HUES64 (cell line): ENCODE results near the gene CAMK1D.

ENCODE experiments used
- H3K27ac ChIP-seq: 2 replicates; pipeline ENCODE4 v1.7.0; 2013; ENCODE audit warnings: low read depth, low read length, inconsistent platforms
- H3K27me3 ChIP-seq: 2 replicates; pipeline ENCODE4 v1.6.1; 2013; ENCODE audit warnings: mild to moderate bottlenecking, low read length; ENCODE audit not compliant: insufficient read depth
- H3K36me3 ChIP-seq: 2 replicates; pipeline ENCODE4 v1.6.1; 2013; ENCODE audit warnings: mild to moderate bottlenecking, low read length; ENCODE audit not compliant: insufficient read depth
- H3K4me1 ChIP-seq: 2 replicates; pipeline ENCODE4 v1.6.1; 2013; ENCODE audit warnings: mild to moderate bottlenecking, low read length, moderate library complexity; ENCODE audit not compliant: insufficient read depth
- H3K4me3 ChIP-seq: 2 replicates; pipeline ENCODE4 v1.5.1; 2013; ENCODE audit warnings: mild to moderate bottlenecking, low read length, moderate library complexity
- H3K9ac ChIP-seq: 2 replicates; pipeline ENCODE4 v1.6.1; 2013; ENCODE audit warnings: mild to moderate bottlenecking, low read depth, low read length
- H3K9me3 ChIP-seq: 2 replicates; pipeline ENCODE4 v1.6.1; 2013; ENCODE audit warnings: low read depth, low read length; ENCODE audit not compliant: insufficient read depth
- WGBS: fragments of 150-250, 120-280 bp; methylation state at CpG from one replicate; pipeline ENCODE4 v1.1.7; 2013; ENCODE audit warnings: missing lambda C conversion rate; 5-methylcytosine and 5-hydroxymethylcytosine counted together

CAMK1D gene

DNA sequence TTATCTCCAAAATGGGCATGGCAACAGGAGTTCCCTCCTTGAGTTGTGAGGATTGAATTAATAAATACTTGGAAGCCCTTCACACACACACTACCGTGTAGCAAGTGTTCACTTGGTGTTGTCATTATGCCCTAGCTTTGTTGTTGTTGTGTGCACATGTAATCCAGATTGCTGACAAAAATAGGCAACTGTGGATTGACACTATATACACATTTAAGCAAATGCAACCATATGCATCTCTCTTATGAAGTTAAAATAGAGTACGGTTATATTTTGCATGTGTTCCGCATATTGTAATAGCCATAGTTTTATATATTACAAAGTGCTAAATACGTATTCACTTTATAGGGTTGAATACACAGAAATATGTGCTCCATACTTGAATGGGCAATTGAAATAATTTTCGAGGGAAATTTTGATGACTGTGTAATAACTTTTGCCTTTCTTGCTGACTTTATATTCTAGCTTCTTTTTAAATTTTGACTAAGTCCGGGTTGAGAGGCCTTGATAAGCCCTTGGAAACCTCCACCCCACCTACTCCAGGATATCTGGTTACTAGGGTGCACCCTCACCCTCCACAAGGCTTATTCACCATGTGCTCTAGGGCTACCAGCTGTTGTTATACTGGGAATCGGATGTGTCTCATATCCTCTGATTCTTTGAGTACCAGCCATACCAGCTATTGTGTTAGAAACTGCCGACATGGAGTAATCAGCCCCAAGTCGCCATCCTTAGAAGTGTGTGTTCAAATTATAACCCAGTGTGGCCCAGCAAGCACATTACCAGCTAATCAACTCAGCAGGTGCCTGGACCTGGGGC lies 265.0 kb downstream of the CAMK1D start:
- Histone ChIP-seq H3K4me3 (no peak overlapping the region), H3K27ac (no peak overlapping the region), H3K36me3 (no peaks in the 10 kb centered on the region), H3K4me1 (no peaks in the 10 kb centered on the region), H3K27me3 (no peaks in the 10 kb centered on the region), H3K9me3 (no peaks in the 10 kb centered on the region), H3K9ac (no peak overlapping the region)
- WGBS, result 95% methylated on average over 7 of the region's 9 CpGs

DNA sequence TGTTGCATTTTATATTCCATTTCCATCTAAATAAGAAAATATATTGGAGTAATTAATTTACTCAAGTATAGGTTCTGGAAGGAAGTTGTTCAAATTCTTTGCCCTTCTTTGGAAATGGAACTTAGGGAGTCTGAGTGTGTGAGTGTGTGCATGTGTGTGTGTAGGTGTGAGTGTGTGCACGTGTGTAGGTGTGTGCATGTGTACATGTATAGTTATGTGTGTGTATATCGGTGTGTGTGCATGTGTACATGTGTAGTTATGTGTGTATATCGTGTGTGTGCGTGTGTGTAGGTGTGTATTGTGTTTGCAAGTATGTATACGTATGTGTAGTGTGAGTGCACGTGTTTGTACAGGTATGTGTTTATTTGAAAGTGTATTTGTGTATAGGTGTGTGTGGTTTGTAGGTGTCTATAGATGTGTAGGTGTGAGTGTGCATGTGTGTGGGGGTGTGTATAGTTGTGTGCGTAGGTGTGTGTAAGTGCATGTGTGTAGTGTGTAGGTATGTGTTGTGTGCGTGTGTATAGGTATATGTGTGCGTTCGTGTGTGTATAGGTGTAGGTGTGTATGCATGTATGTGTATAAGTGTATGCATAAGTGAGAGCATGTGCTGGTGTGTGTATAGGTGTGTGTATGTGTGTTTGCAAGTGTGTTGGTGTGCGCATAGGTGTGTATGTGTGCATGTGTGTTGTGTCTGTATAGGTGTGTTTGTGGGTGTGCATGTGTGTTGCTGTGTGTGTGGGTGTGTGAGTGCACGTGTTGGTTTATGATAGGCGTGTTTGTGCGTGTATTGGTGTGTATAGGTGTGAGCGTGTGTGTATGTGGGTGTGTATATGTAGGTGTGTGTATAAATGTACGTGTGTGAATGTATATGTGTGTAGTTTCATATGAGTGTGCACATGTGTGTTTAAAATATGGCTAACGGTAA lies 266.2 kb downstream of the CAMK1D start:
- WGBS, result 95% methylated on average over 17 of the region's 17 CpGs
- Histone ChIP-seq H3K36me3 (no peaks in the 10 kb centered on the region), H3K4me1 (no peaks in the 10 kb centered on the region), H3K4me3 (no peak overlapping the region), H3K27ac (no peak overlapping the region), H3K9me3 (no peaks in the 10 kb centered on the region), H3K27me3 (no peaks in the 10 kb centered on the region), H3K9ac (no peak overlapping the region)

DNA sequence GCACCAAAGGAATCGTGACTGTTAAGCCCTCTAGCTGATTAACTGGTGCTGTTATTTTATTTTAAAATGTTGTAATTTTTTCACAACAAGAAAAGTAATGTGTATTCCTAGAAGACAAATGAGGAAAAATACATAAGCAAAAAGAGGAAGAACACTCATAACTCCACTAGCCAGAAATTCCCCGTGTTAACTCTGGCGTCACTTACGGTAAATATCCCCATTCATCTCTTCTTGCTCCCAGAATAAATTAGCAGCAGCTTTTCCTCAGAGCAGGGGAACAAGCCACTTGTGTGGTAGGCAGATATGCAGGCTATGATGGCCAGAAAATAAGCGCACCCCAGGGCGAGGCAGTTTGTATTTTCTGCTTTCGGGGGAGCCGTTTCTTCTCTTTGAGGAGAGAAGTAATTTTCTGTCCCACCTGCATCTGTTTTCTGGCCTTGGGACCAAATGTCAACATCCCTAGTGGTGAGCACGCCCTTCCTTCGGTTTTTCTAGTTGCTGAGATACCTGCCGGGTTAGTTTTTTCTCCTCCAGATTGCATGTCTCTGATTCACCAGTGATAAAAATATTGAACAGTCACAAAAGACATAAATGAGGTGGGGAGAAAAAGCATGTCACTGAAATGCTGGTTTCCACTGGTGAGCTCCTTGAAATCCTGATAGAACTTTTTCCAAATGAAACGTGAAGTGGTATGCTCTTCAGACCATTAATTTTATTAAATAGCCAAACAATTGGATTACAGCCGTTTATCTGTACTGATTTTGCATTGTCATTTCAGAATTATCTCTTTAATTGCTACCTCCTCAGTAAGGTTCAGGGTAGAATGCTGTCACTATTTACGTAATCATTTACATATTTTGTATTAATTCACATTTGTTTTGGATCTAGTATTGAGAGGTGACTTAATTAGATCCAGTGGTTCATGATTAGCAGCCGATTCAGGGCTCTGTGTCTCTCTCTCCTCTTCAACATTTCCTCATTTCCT lies 268.1 kb downstream of the CAMK1D start:
- H3K27me3 ChIP-seq, result no peaks in the 10 kb centered on the region
- H3K9me3 ChIP-seq, result no peaks in the 10 kb centered on the region
- H3K27ac ChIP-seq, result no peak overlapping the region
- H3K9ac ChIP-seq, result no peak overlapping the region
- no peaks in the 10 kb centered on the region for H3K36me3 ChIP-seq
- no peak overlapping the region for H3K4me3 ChIP-seq
- H3K4me1 ChIP-seq, result no peaks in the 10 kb centered on the region
- 92% methylated on average over 14 of the region's 15 CpGs for WGBS

DNA sequence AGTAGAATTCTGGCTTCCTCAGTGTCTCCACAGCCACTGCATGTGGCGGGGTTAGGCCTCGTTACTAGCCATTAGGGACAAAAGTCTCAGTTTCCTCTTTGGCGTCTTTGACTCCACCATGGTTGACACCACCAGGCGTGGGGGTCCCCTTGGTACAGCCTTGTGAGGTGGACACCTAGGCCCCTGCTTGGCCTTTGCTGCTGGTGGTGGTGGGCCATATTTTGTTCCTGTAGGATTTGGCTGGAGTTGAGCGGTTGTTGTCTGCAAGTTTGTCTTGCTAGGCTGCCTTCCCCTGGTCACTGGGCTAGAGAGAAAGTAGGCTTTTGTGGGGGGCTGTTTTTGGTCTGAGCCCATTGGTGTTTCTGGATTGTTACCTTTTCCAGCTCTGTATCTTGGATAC lies 272.7 kb downstream of the CAMK1D start:
- H3K36me3 ChIP-seq, result no peaks in the 10 kb centered on the region
- H3K9me3 ChIP-seq, result no peaks in the 10 kb centered on the region
- H3K27me3 ChIP-seq, result no peaks in the 10 kb centered on the region
- no peak overlapping the region for H3K4me3 ChIP-seq
- no peak overlapping the region for H3K9ac ChIP-seq
- no peaks in the 10 kb centered on the region for H3K4me1 ChIP-seq
- 80% methylated on average over 5 of the region's 5 CpGs for WGBS
- no peak overlapping the region for H3K27ac ChIP-seq

DNA sequence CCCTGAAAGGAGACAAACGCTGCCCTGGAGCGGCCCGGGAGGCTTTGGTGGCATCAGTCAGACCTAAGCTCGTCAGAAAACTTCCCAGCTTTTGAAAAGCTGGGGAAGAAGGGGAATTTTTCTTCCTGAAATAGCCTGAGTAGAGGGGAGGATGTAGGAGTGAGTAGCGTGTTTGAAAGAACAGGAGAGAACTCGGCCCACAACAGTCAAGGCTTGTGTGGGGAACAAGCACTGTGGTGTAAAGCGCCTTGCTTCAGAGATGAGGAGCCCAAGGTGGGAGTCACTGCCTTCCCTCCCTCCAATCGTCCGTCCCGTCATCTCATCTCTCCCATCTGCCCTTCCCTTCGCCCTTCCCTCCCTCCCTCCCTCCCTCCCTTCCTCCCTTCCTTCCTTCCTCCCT lies 273.3 kb downstream of the CAMK1D start:
- H3K9ac ChIP-seq, result no peak overlapping the region
- H3K36me3 ChIP-seq, result no peaks in the 10 kb centered on the region
- H3K4me1 ChIP-seq, result no peaks in the 10 kb centered on the region
- WGBS, result 93% methylated on average over 11 of the region's 11 CpGs
- no peaks in the 10 kb centered on the region for H3K27me3 ChIP-seq
- H3K27ac ChIP-seq, result no peak overlapping the region
- no peak overlapping the region for H3K4me3 ChIP-seq
- no peaks in the 10 kb centered on the region for H3K9me3 ChIP-seq

DNA sequence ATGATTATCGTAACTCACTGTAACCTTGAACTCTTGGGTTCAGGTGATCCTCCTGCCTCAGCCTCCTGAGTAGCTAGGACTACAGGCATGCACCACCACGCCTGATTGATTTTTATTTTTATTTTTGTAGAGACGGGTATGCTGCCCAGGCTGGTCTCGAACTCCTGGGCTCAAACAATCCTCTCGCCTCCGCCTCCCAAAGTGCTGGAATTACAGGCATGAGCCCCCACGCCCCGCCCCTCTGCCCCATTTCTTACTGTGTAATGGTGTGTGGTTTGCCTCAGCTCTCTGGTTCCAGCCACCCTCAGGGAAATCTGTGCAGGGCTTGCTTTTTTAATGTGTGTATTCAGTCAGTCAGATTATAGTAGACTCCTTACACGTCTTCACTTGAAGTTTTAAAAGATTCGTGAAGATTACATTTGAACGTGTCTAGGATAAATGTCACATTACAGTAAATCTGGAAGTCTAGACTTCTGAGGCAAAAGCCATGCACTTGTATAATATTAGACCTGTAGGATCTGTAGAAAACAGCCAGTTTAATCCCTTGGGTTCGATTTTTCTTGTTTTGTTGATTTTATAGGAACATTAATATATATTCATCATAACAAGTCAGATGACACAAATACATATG lies 276.2 kb downstream of the CAMK1D start:
- Histone ChIP-seq H3K9ac (no peak overlapping the region), H3K9me3 (no peaks in the 10 kb centered on the region), H3K27me3 (no peaks in the 10 kb centered on the region), H3K36me3 (no peaks in the 10 kb centered on the region), H3K27ac (no peak overlapping the region), H3K4me3 (no peak overlapping the region), H3K4me1 (peaks cover 4% of the 10 kb centered on the region; the same call in 1 of the 2 replicates)
- 96% methylated on average over 11 of the region's 12 CpGs for WGBS

DNA sequence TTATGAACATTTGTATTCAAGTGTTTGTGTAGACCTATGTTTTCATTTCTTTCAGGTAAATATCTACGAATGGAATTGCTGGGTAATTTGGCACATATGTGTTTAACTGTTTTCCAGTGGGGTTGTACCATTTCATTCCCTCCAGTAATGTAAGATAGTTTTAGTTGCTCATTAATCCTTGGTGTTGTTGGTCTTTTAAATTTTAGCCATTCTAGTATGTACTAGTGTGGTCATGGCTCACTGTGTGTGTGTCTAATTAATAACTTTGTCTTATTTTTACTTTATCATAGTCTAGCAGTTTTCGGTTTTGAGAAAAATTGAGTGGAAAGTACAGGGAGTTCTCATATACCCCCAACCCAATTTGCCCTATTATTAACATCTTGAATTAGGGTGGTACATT lies 278.8 kb downstream of the CAMK1D start:
- 87% methylated on average over 1 of the region's 2 CpGs for WGBS
- no peak overlapping the region for H3K27ac ChIP-seq

DNA sequence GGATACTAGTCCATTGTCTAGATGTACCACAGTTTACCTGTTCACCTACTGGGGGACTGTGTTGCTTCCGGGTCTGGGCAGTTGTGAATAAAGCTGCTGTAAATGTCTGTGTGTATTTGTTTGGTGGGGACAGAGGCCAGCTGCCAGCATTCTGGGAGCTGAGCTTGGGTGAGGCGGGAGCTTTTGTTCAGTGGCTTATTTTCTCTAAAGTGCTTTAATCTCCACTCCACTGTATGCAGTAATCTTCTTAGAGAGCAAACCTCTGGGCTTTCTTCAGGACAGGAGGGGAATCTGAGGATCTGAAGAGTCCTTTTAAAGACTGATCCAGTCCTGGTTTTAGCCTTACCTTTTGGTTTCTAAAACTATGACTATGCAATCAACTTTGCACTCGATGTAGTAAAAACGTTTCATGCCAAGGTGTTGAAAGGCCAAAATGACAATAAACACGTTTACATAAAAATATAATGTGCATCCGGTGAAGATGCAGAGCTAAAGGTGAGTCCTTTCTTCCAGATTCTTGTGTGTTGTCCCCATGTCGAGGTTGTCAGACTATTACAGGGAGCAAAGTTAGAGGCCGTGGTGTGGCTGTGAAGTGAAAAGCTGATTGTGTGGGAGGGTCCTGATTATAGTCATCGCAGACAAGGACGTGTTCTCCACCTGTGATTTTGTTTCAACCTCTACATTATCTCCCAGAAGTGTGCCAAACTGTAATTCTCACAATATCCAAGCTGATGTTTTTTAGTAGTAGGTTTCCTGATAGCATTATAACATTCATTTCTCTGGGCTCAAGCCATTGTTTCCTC lies 279.8 kb downstream of the CAMK1D start:
- peaks cover 4% of the 10 kb centered on the region; the same call in 1 of the 2 replicates for H3K4me1 ChIP-seq
- 73% methylated on average over 7 of the region's 10 CpGs for WGBS
- H3K27ac ChIP-seq, result no peak overlapping the region
- no peaks in the 10 kb centered on the region for H3K27me3 ChIP-seq
- no peak overlapping the region for H3K4me3 ChIP-seq
- no peak overlapping the region for H3K9ac ChIP-seq
- H3K9me3 ChIP-seq, result 0 out of 2 replicates have a peak, but pooled peaks cover 7% of the 10 kb centered on the region
- no peaks in the 10 kb centered on the region for H3K36me3 ChIP-seq

More for the DNA sequence above, 278.8 kb downstream of the CAMK1D start:
- Histone ChIP-seq H3K36me3 (no peaks in the 10 kb centered on the region), H3K27me3 (no peaks in the 10 kb centered on the region), H3K9ac (no peak overlapping the region), H3K4me1 (peaks cover 4% of the 10 kb centered on the region; the same call in 1 of the 2 replicates), H3K4me3 (no peak overlapping the region), H3K9me3 (0 out of 2 replicates have a peak, but pooled peaks cover 7% of the 10 kb centered on the region)

DNA sequence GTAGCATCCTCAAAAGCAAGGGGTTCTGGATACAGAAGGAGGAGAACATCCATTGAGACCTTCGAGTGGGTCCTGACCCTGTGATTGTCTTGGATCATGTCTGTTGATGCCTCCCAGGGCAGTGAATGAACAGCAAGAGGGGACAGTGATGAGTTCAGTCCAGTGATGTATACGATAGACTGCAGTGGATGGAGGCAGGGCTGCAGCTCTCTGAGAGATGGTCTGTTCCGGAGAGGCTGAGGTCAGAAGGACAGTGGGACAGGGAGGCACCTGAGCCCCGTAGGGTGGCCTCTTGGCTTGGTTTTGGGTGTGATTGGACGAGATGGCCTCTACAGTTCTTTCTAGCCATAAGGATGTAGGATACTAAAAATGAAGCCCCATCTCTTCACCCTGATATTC lies 280.4 kb downstream of the CAMK1D start:
- 75% methylated on average over 5 of the region's 5 CpGs for WGBS
- no peak overlapping the region for H3K27ac ChIP-seq
- H3K9ac ChIP-seq, result no peak overlapping the region
- peaks cover 4% of the 10 kb centered on the region; the same call in 1 of the 2 replicates for H3K4me1 ChIP-seq
- H3K36me3 ChIP-seq, result no peaks in the 10 kb centered on the region
- H3K27me3 ChIP-seq, result no peaks in the 10 kb centered on the region
- H3K4me3 ChIP-seq, result no peak overlapping the region
- H3K9me3 ChIP-seq, result 0 out of 2 replicates have a peak, but pooled peaks cover 7% of the 10 kb centered on the region
